ENCODE measurements around the gene ARL6IP5. TPM values are rescaled to one million over a fixed set of nuclear protein-coding genes. Genes with fewer than 3 reads are reported as not detected.

ARL6IP5 gene, protein sequence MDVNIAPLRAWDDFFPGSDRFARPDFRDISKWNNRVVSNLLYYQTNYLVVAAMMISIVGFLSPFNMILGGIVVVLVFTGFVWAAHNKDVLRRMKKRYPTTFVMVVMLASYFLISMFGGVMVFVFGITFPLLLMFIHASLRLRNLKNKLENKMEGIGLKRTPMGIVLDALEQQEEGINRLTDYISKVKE
- 21.1 TPM for polyA plus RNA-seq (2013, experiment 1 of 2)
- 21.6 TPM for polyA plus RNA-seq (2013, experiment 2 of 2)

DNA sequence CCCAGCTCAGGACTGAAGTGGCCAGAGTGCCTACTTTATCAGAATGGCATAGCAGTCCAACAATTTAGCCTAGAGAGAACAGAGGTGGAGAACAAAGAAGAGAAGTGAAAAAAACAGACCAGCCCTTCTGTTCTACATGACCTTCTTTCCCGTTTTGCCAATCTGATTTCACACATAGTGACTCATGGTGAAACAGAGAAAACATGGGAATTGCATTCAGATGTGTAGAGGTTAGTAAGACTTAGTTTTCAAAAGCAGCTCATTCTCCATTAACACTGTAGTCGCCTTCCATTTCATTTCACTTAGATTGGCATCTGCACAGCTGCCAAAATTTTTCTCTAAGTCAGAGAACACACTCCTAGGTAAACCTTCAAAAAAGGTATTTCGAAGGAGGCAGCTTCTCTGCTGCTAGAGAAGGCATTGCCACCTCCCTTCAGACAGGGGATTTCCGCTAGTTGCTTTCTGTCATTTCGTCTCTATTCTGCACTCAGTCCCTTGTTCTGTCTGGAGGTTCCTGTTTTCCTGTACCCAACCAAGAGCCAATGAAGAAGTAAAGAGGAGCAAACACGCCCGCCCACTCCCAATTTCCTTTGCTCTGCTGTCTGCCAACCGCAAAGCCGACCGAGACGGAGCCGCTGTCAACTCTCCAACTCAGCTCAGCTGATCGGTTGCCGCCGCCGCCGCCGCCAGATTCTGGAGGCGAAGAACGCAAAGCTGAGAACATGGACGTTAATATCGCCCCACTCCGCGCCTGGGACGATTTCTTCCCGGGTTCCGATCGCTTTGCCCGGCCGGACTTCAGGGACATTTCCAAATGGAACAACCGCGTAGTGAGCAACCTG is at the start of gene ARL6IP5:
ARL6IP5 (plus strand) TSS at position 612 of the 842 bp plus-strand sequence; CDS start at position 723, 111 bp downstream.
- H2BK5ac ChIP-seq (ENCODE audit: low read length): no peak within 1 kb of the TSS
- H3K4me1 ChIP-seq (ENCODE audit: control insufficient read depth, low read depth, low read length): peaks cover 9% of the 10 kb centered on the region
- H3K9ac ChIP-seq (ENCODE audit: low read length): peak within 1 kb of the TSS; percentile 80
- peak; percentile 94 for DNase-seq
- no peak within 1 kb of the TSS for H3K27ac ChIP-seq (ENCODE audit: low read depth, low read length)
- H3K79me1 ChIP-seq (ENCODE audit: low read length): peaks cover 1% of the 10 kb centered on the region
- H3K56ac ChIP-seq (ENCODE audit: low read length): peak within 1 kb of the TSS; percentile 70
- WGBS (ENCODE audit: extremely low coverage, insufficient coverage, low lambda C conversion rate): no CpG with 5 or more reads among the region's 32 CpGs
- H3K18ac ChIP-seq (ENCODE audit: low read length): peak within 1 kb of the TSS; percentile 88
- no peaks in the 10 kb centered on the region for H3K27me3 ChIP-seq (ENCODE audit: insufficient read depth, low read length, poor library complexity)
- H3K79me2 ChIP-seq (ENCODE audit: control insufficient read depth, insufficient read depth, low read length): peaks cover 2% of the 10 kb centered on the region
- peak within 1 kb of the TSS; percentile 58 for H4K8ac ChIP-seq (ENCODE audit: low read depth, low read length)
- H2BK120ac ChIP-seq (ENCODE audit: low read depth, low read length): peak within 1 kb of the TSS; percentile 69
- H4K5ac ChIP-seq (ENCODE audit: low read length): no peak within 1 kb of the TSS
- H3K4me3 ChIP-seq (ENCODE audit: low read length): peak within 1 kb of the TSS; percentile 76
- H3K4ac ChIP-seq (ENCODE audit: low read depth, low read length): peak within 1 kb of the TSS; percentile 81
- peak within 1 kb of the TSS; percentile 76 for H3K4me2 ChIP-seq (ENCODE audit: low read length)
- H3K23ac ChIP-seq (ENCODE audit: low read length): no peak within 1 kb of the TSS
- H2AK5ac ChIP-seq (ENCODE audit: low read length): no peak within 1 kb of the TSS
- no peaks in the 10 kb centered on the region for H3K36me3 ChIP-seq (ENCODE audit: control insufficient read depth, insufficient read depth, low read length)
- H2BK15ac ChIP-seq (replicated peaks; ENCODE audit: low read depth): peak within 1 kb of the TSS; percentile 42

DNA sequence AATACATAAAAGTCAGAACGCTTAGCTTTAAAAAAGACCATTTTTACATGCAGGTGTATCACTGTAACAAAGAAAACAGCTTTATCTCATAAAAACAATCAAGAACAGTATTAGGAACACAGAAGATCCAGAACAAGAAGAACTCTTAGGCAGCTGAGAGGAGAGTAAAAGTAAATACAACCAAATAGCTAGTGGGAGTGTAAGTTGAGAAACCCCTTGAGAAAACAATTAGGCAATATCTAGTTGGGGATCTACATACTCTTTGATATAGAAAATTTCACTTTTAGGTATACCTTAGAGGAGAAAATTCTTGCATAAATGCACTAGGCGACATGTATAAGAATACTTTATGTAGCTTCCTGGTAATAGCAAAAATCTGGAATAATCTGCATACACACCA is 40.1 kb upstream of the ARL6IP5 start:
- peaks cover 1% of the 10 kb centered on the region for H3K79me1 ChIP-seq (ENCODE audit: low read length)
- no peak overlapping the region for H3K23ac ChIP-seq (ENCODE audit: low read length)
- no peak overlapping the region for H2BK15ac ChIP-seq (replicated peaks; ENCODE audit: low read depth)
- H3K4me2 ChIP-seq (ENCODE audit: low read length): no peak overlapping the region
- H4K5ac ChIP-seq (ENCODE audit: low read length): no peak overlapping the region
- H3K27me3 ChIP-seq (ENCODE audit: insufficient read depth, low read length, poor library complexity): no peaks in the 10 kb centered on the region
- H2AK5ac ChIP-seq (ENCODE audit: low read length): no peak overlapping the region
- no peak overlapping the region for H3K56ac ChIP-seq (ENCODE audit: low read length)
- no peak overlapping the region for H3K27ac ChIP-seq (ENCODE audit: low read depth, low read length)
- DNase-seq: no peak
- H3K36me3 ChIP-seq (ENCODE audit: control insufficient read depth, insufficient read depth, low read length): no peaks in the 10 kb centered on the region
- no peaks in the 10 kb centered on the region for H3K4me1 ChIP-seq (ENCODE audit: control insufficient read depth, low read depth, low read length)
- H2BK120ac ChIP-seq (ENCODE audit: low read depth, low read length): no peak overlapping the region
- H3K18ac ChIP-seq (ENCODE audit: low read length): no peak overlapping the region
- no peak overlapping the region for H3K9ac ChIP-seq (ENCODE audit: low read length)
- peaks cover 3% of the 10 kb centered on the region for H3K79me2 ChIP-seq (ENCODE audit: control insufficient read depth, insufficient read depth, low read length)
- no peak overlapping the region for H3K4ac ChIP-seq (ENCODE audit: low read depth, low read length)
- H2BK5ac ChIP-seq (ENCODE audit: low read length): no peak overlapping the region
- no CpG with 5 or more reads among the region's 2 CpGs for WGBS (ENCODE audit: extremely low coverage, insufficient coverage, low lambda C conversion rate)
- no peak overlapping the region for H3K4me3 ChIP-seq (ENCODE audit: low read length)
- H4K8ac ChIP-seq (ENCODE audit: low read depth, low read length): no peak overlapping the region

DNA sequence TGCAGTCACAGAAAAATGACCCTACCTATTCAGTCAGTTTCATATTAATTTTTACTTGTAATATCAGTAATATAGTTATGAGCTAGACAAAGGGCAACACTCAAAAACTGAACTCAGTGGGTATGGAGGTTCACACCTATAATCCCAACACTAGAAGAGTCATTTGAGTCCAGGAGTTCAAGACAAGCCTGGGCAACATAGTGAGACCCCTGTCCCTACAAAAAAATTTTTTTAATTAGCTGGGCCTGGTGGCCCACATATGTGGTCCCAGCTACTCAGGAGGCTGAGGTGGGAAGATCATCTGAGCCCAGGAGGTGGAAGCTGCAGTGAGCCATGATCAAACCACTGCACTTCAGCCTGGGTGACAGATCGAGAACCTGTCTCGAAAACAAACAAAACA is 35.7 kb upstream of the ARL6IP5 start:
- H3K4me3 ChIP-seq (ENCODE audit: low read length): no peak overlapping the region
- no peak for DNase-seq
- no peaks in the 10 kb centered on the region for H3K27me3 ChIP-seq (ENCODE audit: insufficient read depth, low read length, poor library complexity)
- H3K23ac ChIP-seq (ENCODE audit: low read length): no peak overlapping the region
- H4K5ac ChIP-seq (ENCODE audit: low read length): no peak overlapping the region
- no peak overlapping the region for H3K56ac ChIP-seq (ENCODE audit: low read length)
- WGBS (ENCODE audit: extremely low coverage, insufficient coverage, low lambda C conversion rate): no CpG with 5 or more reads among the region's 2 CpGs
- no peak overlapping the region for H3K4ac ChIP-seq (ENCODE audit: low read depth, low read length)
- H3K27ac ChIP-seq (ENCODE audit: low read depth, low read length): no peak overlapping the region
- H3K36me3 ChIP-seq (ENCODE audit: control insufficient read depth, insufficient read depth, low read length): no peaks in the 10 kb centered on the region
- H3K18ac ChIP-seq (ENCODE audit: low read length): no peak overlapping the region
- H4K8ac ChIP-seq (ENCODE audit: low read depth, low read length): no peak overlapping the region
- H2BK15ac ChIP-seq (replicated peaks; ENCODE audit: low read depth): no peak overlapping the region
- H3K79me1 ChIP-seq (ENCODE audit: low read length): peaks cover 8% of the 10 kb centered on the region
- no peaks in the 10 kb centered on the region for H3K4me1 ChIP-seq (ENCODE audit: control insufficient read depth, low read depth, low read length)
- H3K79me2 ChIP-seq (ENCODE audit: control insufficient read depth, insufficient read depth, low read length): peaks cover 14% of the 10 kb centered on the region
- H3K9ac ChIP-seq (ENCODE audit: low read length): no peak overlapping the region
- H2AK5ac ChIP-seq (ENCODE audit: low read length): no peak overlapping the region
- no peak overlapping the region for H3K4me2 ChIP-seq (ENCODE audit: low read length)
- H2BK5ac ChIP-seq (ENCODE audit: low read length): no peak overlapping the region
- H2BK120ac ChIP-seq (ENCODE audit: low read depth, low read length): no peak overlapping the region

DNA sequence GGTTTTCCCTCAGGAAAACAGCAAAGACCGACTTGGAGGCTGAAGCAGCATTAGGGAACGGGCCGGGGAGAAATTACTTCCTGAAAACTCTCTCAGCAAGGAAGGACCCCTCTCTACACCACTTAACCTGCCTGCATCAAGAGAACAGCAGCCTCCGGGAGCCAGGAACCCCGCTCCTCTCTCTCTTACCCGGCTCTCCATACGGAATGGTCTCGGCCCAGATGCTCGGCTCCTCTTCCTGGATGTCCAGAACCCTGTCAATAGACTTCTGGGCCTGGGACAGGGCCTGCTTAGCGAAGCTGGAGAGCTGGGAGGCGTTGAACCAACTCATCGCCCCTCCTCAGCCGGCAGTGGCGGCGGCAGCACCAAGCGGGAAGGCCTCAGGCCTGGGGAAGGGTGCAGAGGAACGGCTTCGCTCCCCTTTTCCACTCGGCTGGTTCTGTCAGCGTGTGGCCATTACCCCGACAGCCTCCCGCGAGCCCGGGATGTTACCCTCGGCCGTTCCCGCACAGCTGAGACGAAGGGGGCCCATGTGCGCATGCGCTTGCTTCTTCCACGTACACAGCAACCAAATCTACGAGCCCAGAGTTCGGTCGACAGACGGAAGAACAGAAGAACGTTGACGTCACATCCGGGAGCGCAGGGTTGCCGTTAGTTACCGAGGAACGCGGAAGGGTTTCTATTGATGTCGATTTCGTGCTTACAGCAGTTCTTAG is 32.8 kb upstream of the ARL6IP5 start, which contains the start of gene TMF1:
TMF1 (minus strand) TSS at position 578 of the 716 bp plus-strand sequence; CDS start at position 331, 247 bp downstream.
- H2BK5ac ChIP-seq (ENCODE audit: low read length): peak within 1 kb of the TSS; percentile 17
- H3K27me3 ChIP-seq (ENCODE audit: insufficient read depth, low read length, poor library complexity): no peaks in the 10 kb centered on the region
- peaks cover 8% of the 10 kb centered on the region for H3K79me1 ChIP-seq (ENCODE audit: low read length)
- H3K4ac ChIP-seq (ENCODE audit: low read depth, low read length): no peak within 1 kb of the TSS
- peak within 1 kb of the TSS; percentile 47 for H3K27ac ChIP-seq (ENCODE audit: low read depth, low read length)
- peak within 1 kb of the TSS; percentile 11 for H2AK5ac ChIP-seq (ENCODE audit: low read length)
- H3K4me1 ChIP-seq (ENCODE audit: control insufficient read depth, low read depth, low read length): no peaks in the 10 kb centered on the region
- H3K18ac ChIP-seq (ENCODE audit: low read length): no peak within 1 kb of the TSS
- no peak within 1 kb of the TSS for H2BK120ac ChIP-seq (ENCODE audit: low read depth, low read length)
- peak within 1 kb of the TSS; percentile 52 for H3K23ac ChIP-seq (ENCODE audit: low read length)
- H3K9ac ChIP-seq (ENCODE audit: low read length): peak within 1 kb of the TSS; percentile 98
- no peak within 1 kb of the TSS for H4K8ac ChIP-seq (ENCODE audit: low read depth, low read length)
- peak within 1 kb of the TSS; percentile 95 for H3K4me3 ChIP-seq (ENCODE audit: low read length)
- peak within 1 kb of the TSS; percentile 50 for H4K5ac ChIP-seq (ENCODE audit: low read length)
- H2BK15ac ChIP-seq (replicated peaks; ENCODE audit: low read depth): no peak within 1 kb of the TSS
- H3K79me2 ChIP-seq (ENCODE audit: control insufficient read depth, insufficient read depth, low read length): peaks cover 14% of the 10 kb centered on the region
- peak; percentile 100 for DNase-seq
- no CpG with 5 or more reads among the region's 45 CpGs for WGBS (ENCODE audit: extremely low coverage, insufficient coverage, low lambda C conversion rate)
- no peaks in the 10 kb centered on the region for H3K36me3 ChIP-seq (ENCODE audit: control insufficient read depth, insufficient read depth, low read length)
- H3K4me2 ChIP-seq (ENCODE audit: low read length): peak within 1 kb of the TSS; percentile 98
- H3K56ac ChIP-seq (ENCODE audit: low read length): peak within 1 kb of the TSS; percentile 98

DNA sequence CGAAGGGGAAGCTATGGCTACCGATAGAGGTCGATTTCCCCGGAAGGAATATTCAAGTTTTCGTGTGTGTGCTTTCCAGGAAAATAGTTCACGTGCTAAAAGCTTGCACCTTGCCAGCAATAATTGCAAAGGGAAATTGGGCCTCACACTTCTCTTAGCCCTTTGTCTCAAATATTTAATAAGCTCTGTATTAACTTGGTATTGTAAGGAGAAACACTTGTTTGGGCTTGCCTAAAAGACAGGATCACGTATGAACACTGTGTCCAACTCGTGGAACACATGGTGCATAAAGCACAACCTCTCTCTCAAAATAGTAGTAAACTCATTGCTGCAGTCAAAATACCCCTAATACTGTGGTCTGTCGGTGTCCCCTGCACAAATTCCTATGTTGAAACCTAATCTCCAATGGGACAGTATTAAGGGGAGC is 32.3 kb upstream of the ARL6IP5 start:
- Histone ChIP-seq H3K4me3 (ENCODE audit: low read length) (peak overlapping the region; percentile 56), H3K36me3 (ENCODE audit: control insufficient read depth, insufficient read depth, low read length) (no peaks in the 10 kb centered on the region), H3K4me2 (ENCODE audit: low read length) (peak overlapping the region; percentile 89), H3K9ac (ENCODE audit: low read length) (peak overlapping the region; percentile 71), H4K5ac (ENCODE audit: low read length) (peak overlapping the region; percentile 50), H3K56ac (ENCODE audit: low read length) (peak overlapping the region; percentile 66), H3K4me1 (ENCODE audit: control insufficient read depth, low read depth, low read length) (no peaks in the 10 kb centered on the region), H4K8ac (ENCODE audit: low read depth, low read length) (no peak overlapping the region), H3K27me3 (ENCODE audit: insufficient read depth, low read length, poor library complexity) (no peaks in the 10 kb centered on the region), H3K23ac (ENCODE audit: low read length) (no peak overlapping the region), H3K18ac (ENCODE audit: low read length) (no peak overlapping the region), H2BK5ac (ENCODE audit: low read length) (no peak overlapping the region), H2BK15ac (replicated peaks; ENCODE audit: low read depth) (no peak overlapping the region), H3K79me1 (ENCODE audit: low read length) (peaks cover 8% of the 10 kb centered on the region), H3K4ac (ENCODE audit: low read depth, low read length) (no peak overlapping the region), H2AK5ac (ENCODE audit: low read length) (no peak overlapping the region), H3K27ac (ENCODE audit: low read depth, low read length) (no peak overlapping the region), H2BK120ac (ENCODE audit: low read depth, low read length) (no peak overlapping the region), H3K79me2 (ENCODE audit: control insufficient read depth, insufficient read depth, low read length) (peaks cover 14% of the 10 kb centered on the region)
- no peak for DNase-seq
- WGBS (ENCODE audit: extremely low coverage, insufficient coverage, low lambda C conversion rate): no CpG with 5 or more reads among the region's 9 CpGs

Data from mesendoderm (in vitro differentiated cells).